Measurements from ENCODE around the gene MAP4K2.
"Not testable (repeated sequence)": the region's sequence is repeated elsewhere in the genome, so short reads cannot be mapped to it uniquely, and the experiment has no call there.

MAP4K2 gene

GRCh38 chr11:64803158-64803845, at the start of gene MAP4K2:
Gene MAP4K2, minus strand, starts transcription at chr11:64803214. Its CDS starts 65 bp downstream, at chr11:64803149.
- peaks cover 74% of the 10 kb centered on the region for H3K4me1 Mint-ChIP-seq

GRCh38 chr11:64851831-64852351, 48.9 kb upstream of the MAP4K2 start:
- ATAC-seq = peak; percentile 24
- Mint-ChIP-seq H3K9me3 (no peaks in the 10 kb centered on the region), H3K4me1 (peaks cover 98% of the 10 kb centered on the region), H3K27ac (peak overlapping the region; percentile 61 to 91), H3K27me3 (no peaks in the 10 kb centered on the region), H3K4me3 (peak overlapping the region; percentile 86 to 90)
- peak in 1 of 2 donors; percentile 50 for DNase-seq

More at GRCh38 chr11:64803158-64803845, at the start of gene MAP4K2:
- peak; percentile 86 for DNase-seq
- no peaks in the 10 kb centered on the region for H3K9me3 Mint-ChIP-seq
- peak within 1 kb of the TSS; percentile 90 for H3K4me3 Mint-ChIP-seq
- ATAC-seq = peak; percentile 86
- peak within 1 kb of the TSS; percentile 95 to 97 for H3K27ac Mint-ChIP-seq
- H3K27me3 Mint-ChIP-seq = no peaks in the 10 kb centered on the region

GRCh38 chr11:64850979-64851567, 48.1 kb upstream of the MAP4K2 start:
- ATAC-seq = peak; percentile 78
- peak; percentile 77 to 84 for DNase-seq
- H3K4me3 Mint-ChIP-seq = peak overlapping the region; percentile 86 to 90
- no peaks in the 10 kb centered on the region for H3K9me3 Mint-ChIP-seq
- peaks cover 92% of the 10 kb centered on the region for H3K4me1 Mint-ChIP-seq
- no peaks in the 10 kb centered on the region for H3K27me3 Mint-ChIP-seq
- peak overlapping the region; percentile 83 to 91 for H3K27ac Mint-ChIP-seq

- no peak overlapping the region for H3K4me3 Mint-ChIP-seq
- H3K27me3 Mint-ChIP-seq = no peaks in the 10 kb centered on the region
- no peaks in the 10 kb centered on the region for H3K9me3 Mint-ChIP-seq
- ATAC-seq (no peak), DNase-seq (peak in 1 of 2 donors; percentile 14)
- H3K4me1 Mint-ChIP-seq = peaks cover 90% of the 10 kb centered on the region
- H3K27ac Mint-ChIP-seq = no peak overlapping the region
These were observed 46.8 kb upstream of the MAP4K2 start for GRCh38 chr11:64849598-64850356.

GRCh38 chr11:64848826-64849597, 46.0 kb upstream of the MAP4K2 start:
- Mint-ChIP-seq H3K4me3 (no peak overlapping the region), H3K27ac (peak overlapping the region; percentile 7 to 59), H3K27me3 (no peaks in the 10 kb centered on the region), H3K4me1 (peaks cover 86% of the 10 kb centered on the region), H3K9me3 (no peaks in the 10 kb centered on the region)
- peak in 1 of 2 donors; percentile 32 for DNase-seq
- no peak for ATAC-seq

- peaks cover 86% of the 10 kb centered on the region for H3K4me1 Mint-ChIP-seq
- H3K4me3 Mint-ChIP-seq = peak overlapping the region in 1 of 2 donors; percentile 29
- DNase-seq = peak in 1 of 2 donors; percentile 17
- H3K27ac Mint-ChIP-seq = peak overlapping the region; percentile 7 to 59
- no peak for ATAC-seq
- H3K9me3 Mint-ChIP-seq = no peaks in the 10 kb centered on the region
- H3K27me3 Mint-ChIP-seq = no peaks in the 10 kb centered on the region
These were observed 45.3 kb upstream of the MAP4K2 start for GRCh38 chr11:64848214-64848825.

- H3K27me3 Mint-ChIP-seq = no peaks in the 10 kb centered on the region
- DNase-seq (peak; percentile 87 to 90), ATAC-seq (peak; percentile 61)
- peaks cover 81% of the 10 kb centered on the region for H3K4me1 Mint-ChIP-seq
- no peaks in the 10 kb centered on the region for H3K9me3 Mint-ChIP-seq
- H3K4me3 Mint-ChIP-seq = no peak overlapping the region
- peak overlapping the region in 1 of 2 donors; percentile 72 for H3K27ac Mint-ChIP-seq
These were observed 44.1 kb upstream of the MAP4K2 start for GRCh38 chr11:64846998-64847666.

GRCh38 chr11:64845776-64846129, 42.7 kb upstream of the MAP4K2 start:
- not testable (repeated sequence) for H3K27me3 Mint-ChIP-seq, H3K9me3 Mint-ChIP-seq, ATAC-seq, H3K27ac Mint-ChIP-seq, DNase-seq
- peaks cover 67% of the 10 kb centered on the region for H3K4me1 Mint-ChIP-seq
- peak overlapping the region in 1 of 2 donors; percentile 38 for H3K4me3 Mint-ChIP-seq

GRCh38 chr11:64845129-64845775, 42.2 kb upstream of the MAP4K2 start:
- Mint-ChIP-seq H3K27ac (peak overlapping the region; percentile 46), H3K27me3 (no peaks in the 10 kb centered on the region), H3K4me1 (peaks cover 62% of the 10 kb centered on the region), H3K9me3 (no peaks in the 10 kb centered on the region), H3K4me3 (peak overlapping the region; percentile 72 to 73)
- ATAC-seq (no peak), DNase-seq (no peak)

GRCh38 chr11:64844330-64845128, 41.5 kb upstream of the MAP4K2 start, which contains the start of gene CDC42BPG:
Gene CDC42BPG, minus strand, starts transcription at chr11:64844653. Its CDS starts 84 bp downstream, at chr11:64844569.
- Mint-ChIP-seq H3K27me3 (no peaks in the 10 kb centered on the region), H3K4me3 (peak within 1 kb of the TSS; percentile 72 to 73), H3K9me3 (no peaks in the 10 kb centered on the region), H3K4me1 (peaks cover 55% of the 10 kb centered on the region), H3K27ac (peak within 1 kb of the TSS; percentile 46 to 82)
- ATAC-seq = peak; percentile 82
- DNase-seq = peak; percentile 77 to 78

- Mint-ChIP-seq H3K4me1 (peaks cover 47% of the 10 kb centered on the region), H3K4me3 (peak overlapping the region; percentile 72 to 73), H3K27ac (peak overlapping the region; percentile 6 to 82), H3K9me3 (no peaks in the 10 kb centered on the region), H3K27me3 (no peaks in the 10 kb centered on the region)
- DNase-seq (no peak), ATAC-seq (peak; percentile 1)
These were observed 40.8 kb upstream of the MAP4K2 start for GRCh38 chr11:64843686-64844329.

GRCh38 chr11:64842851-64843685, 40.1 kb upstream of the MAP4K2 start:
- H3K4me3 Mint-ChIP-seq = peak overlapping the region; percentile 72 to 73
- no peaks in the 10 kb centered on the region for H3K9me3 Mint-ChIP-seq
- H3K4me1 Mint-ChIP-seq = peaks cover 40% of the 10 kb centered on the region
- no peaks in the 10 kb centered on the region for H3K27me3 Mint-ChIP-seq
- peak overlapping the region in 1 of 2 donors; percentile 69 for H3K27ac Mint-ChIP-seq
- no peak for ATAC-seq
- DNase-seq = no peak
